Keratinocyte (primary cell): Measurements from ENCODE around the gene FAM219A. TPM values are rescaled to one million over a fixed set of nuclear protein-coding genes. Genes with fewer than 3 reads are reported as not detected.
"Not testable (repeated sequence)": the region's sequence is repeated elsewhere in the genome, so short reads cannot be mapped to it uniquely, and the experiment has no call there.

Experiments
- DNase-seq: peaks from one replicate; pipeline ENCODE4 v3.0.0-alpha.2; 2011; ENCODE audit warnings: low read depth, missing footprints, low spot score
- FAIRE-seq: peaks from 2 replicates; lab custom pipeline; 2011; peaks lifted over from hg19 to GRCh38; lab: Jason Lieb, UNC
- H2AFZ ChIP-seq: 2 replicates; pipeline ENCODE4 v1.6.0; 2012; ENCODE audit warnings: low read length, control low read depth, inconsistent platforms; ENCODE audit not compliant: control insufficient read depth
- H3K27ac ChIP-seq: 2 replicates; pipeline ENCODE4 v1.5.1; 2011; ENCODE audit warnings: low read length; ENCODE audit not compliant: control insufficient read depth, insufficient read depth
- H3K27me3 ChIP-seq: 3 replicates; pipeline ENCODE4 v1.6.0; 2011; ENCODE audit warnings: low read length; ENCODE audit not compliant: control insufficient read depth, insufficient read depth; ENCODE audit errors: extremely low read depth
- H3K36me3 ChIP-seq, 2 experiments: 2 replicates in 1 of 2; 3 replicates in 1 of 2; pipeline ENCODE4 v1.5.1; 2011; ENCODE audit warnings: low read length in 2 of 2, mild to moderate bottlenecking in 1 of 2; ENCODE audit not compliant: control insufficient read depth in 2 of 2, insufficient read depth in 2 of 2; ENCODE audit errors: extremely low read depth in 1 of 2
- H3K4me1 ChIP-seq: 3 replicates; pipeline ENCODE4 v1.5.1; 2011; ENCODE audit warnings: low read length; ENCODE audit not compliant: control insufficient read depth, insufficient read depth; ENCODE audit errors: extremely low read depth
- H3K4me2 ChIP-seq: 3 replicates; pipeline ENCODE4 v1.6.0; 2011; ENCODE audit warnings: low read depth, low read length; ENCODE audit not compliant: control insufficient read depth, insufficient read depth; ENCODE audit errors: extremely low read depth
- H3K4me3 ChIP-seq, 3 experiments: fragments of 200-600 bp in 1 of 3; sonication (generic) in 1 of 3; 2 replicates in 2 of 3; 3 replicates in 1 of 3; pipeline ENCODE4 v1.5.1; 2011 to 2016; ENCODE audit warnings: low read length in 3 of 3, mild to moderate bottlenecking in 3 of 3, control low read depth in 2 of 3, inconsistent platforms in 1 of 3, low read depth in 1 of 3, mixed read lengths in 1 of 3, mixed run types in 1 of 3, moderate library complexity in 1 of 3; ENCODE audit not compliant: control insufficient read depth in 2 of 3, insufficient read depth in 2 of 3; ENCODE audit errors: extremely low read depth in 1 of 3
- H3K79me2 ChIP-seq: 2 replicates; pipeline ENCODE4 v1.6.0; 2012; ENCODE audit warnings: low read length; ENCODE audit not compliant: control insufficient read depth, insufficient read depth
- H3K9ac ChIP-seq: 3 replicates; pipeline ENCODE4 v1.6.0; 2011; ENCODE audit warnings: low read length; ENCODE audit not compliant: control insufficient read depth, insufficient read depth; ENCODE audit errors: extremely low read depth
- H3K9me1 ChIP-seq: 3 replicates; pipeline ENCODE4 v1.6.0; 2011; ENCODE audit warnings: low read length; ENCODE audit not compliant: control insufficient read depth, insufficient read depth; ENCODE audit errors: extremely low read depth
- H3K9me3 ChIP-seq: 2 replicates; pipeline ENCODE4 v1.5.1; 2012; ENCODE audit warnings: low read depth, low read length; ENCODE audit not compliant: control insufficient read depth
- H4K20me1 ChIP-seq: 3 replicates; pipeline ENCODE4 v1.6.0; 2011; ENCODE audit warnings: low read length; ENCODE audit not compliant: control insufficient read depth, insufficient read depth; ENCODE audit errors: extremely low read depth
- CTCF ChIP-seq, 3 experiments: IDR thresholded peaks in 1 of 3; conservative IDR thresholded peaks in 1 of 3; optimal IDR thresholded peaks in 1 of 3; 2 replicates in 2 of 3; 3 replicates in 1 of 3; pipeline versions ENCODE3 to v1.5.1; 2011; ENCODE audit warnings: low read length in 3 of 3, mild to moderate bottlenecking in 3 of 3, moderate library complexity in 2 of 3, control low read depth in 1 of 3, inconsistent platforms in 1 of 3; ENCODE audit not compliant: insufficient read depth in 2 of 3; ENCODE audit errors: extremely low read depth in 1 of 3
- EZH2 ChIP-seq: IDR thresholded peaks from one replicate; pipeline ENCODE4 v1.6.1; 2012; ENCODE audit warnings: inconsistent platforms, mild to moderate bottlenecking, low read length, moderate library complexity
- dilution Hi-C: fragments of 300-500 bp; cut with MboI; formaldehyde crosslinking; loops from one replicate; pipeline ENCODE4 v1.7.0; 2020; ENCODE audit warnings: low sequenced_read_pairs; ENCODE audit not compliant: extremely low pct_ligation_motif_present
- polyA plus RNA-seq, 5 experiments: library from polyadenylated mRNA; depleted of rRNA in 3 of 5; stranded (reverse) in 3 of 5; stranded (forward) in 1 of 5; unstranded in 1 of 5; fragments of >200 nt; gene quantifications; 1 replicate in 1 of 5; 2 replicates in 3 of 5; 3 replicates in 1 of 5; pipeline versions ENCODE4 v1.2.1 to v1.2.3, GENCODE V29; 2011 to 2012; ENCODE audit warnings: missing spikeins in 2 of 5, low read depth in 1 of 5, low replicate concordance in 1 of 5

Gene FAM219A
- polyA plus RNA-seq, 1 donor (not counting 4 experiments of a cell fraction or from before 2014, with no cell fraction given): 8.9 TPM

GRCh38 chr9:34363619-34364351 lies 94.6 kb downstream of the FAM219A start:
- H3K4me1 ChIP-seq: no peaks in the 10 kb centered on the region
- no peak overlapping the region for H2AFZ ChIP-seq
- H3K9ac ChIP-seq: no peak overlapping the region
- FAIRE-seq: no peak
- H3K79me2 ChIP-seq: no peaks in the 10 kb centered on the region
- no peaks in the 10 kb centered on the region for H3K27me3 ChIP-seq
- no peak overlapping the region for H3K4me2 ChIP-seq
- H3K36me3 ChIP-seq: peaks cover 0 to 2% of the 10 kb centered on the region in 2 experiments
- DNase-seq: no peak
- no peak overlapping the region for H3K4me3 ChIP-seq
- no peak overlapping the region for H3K27ac ChIP-seq
- no peak for TF ChIP-seq EZH2
- TF ChIP-seq CTCF (optimal IDR thresholded peaks at IDR 0.05 in 1 of 3, IDR thresholded peaks at IDR 0.05 in 1 of 3, conservative IDR thresholded peaks at IDR 0.05 in 1 of 3; ENCODE audit: extremely low read depth in 1 of 3, insufficient read depth in 2 of 3, low read length in 3 of 3): no peak
- H3K9me3 ChIP-seq: no peaks in the 10 kb centered on the region
- H4K20me1 ChIP-seq: no peaks in the 10 kb centered on the region
- dilution Hi-C loops: no loop called here
- no peaks in the 10 kb centered on the region for H3K9me1 ChIP-seq

- Histone ChIP-seq H3K4me2 (no peak overlapping the region), H3K9ac (no peak overlapping the region), H3K4me3 (no peak overlapping the region), H3K9me1 (no peaks in the 10 kb centered on the region), H3K79me2 (no peaks in the 10 kb centered on the region), H3K27ac (no peak overlapping the region), H3K27me3 (no peaks in the 10 kb centered on the region), H2AFZ (no peak overlapping the region), H3K4me1 (no peaks in the 10 kb centered on the region), H3K36me3 (peaks cover 0 to 2% of the 10 kb centered on the region in 2 experiments), H4K20me1 (no peaks in the 10 kb centered on the region), H3K9me3 (no peaks in the 10 kb centered on the region)
- dilution Hi-C loops: no loop called here
- TF ChIP-seq EZH2 (no peak), CTCF (optimal IDR thresholded peaks at IDR 0.05 in 1 of 3, IDR thresholded peaks at IDR 0.05 in 1 of 3, conservative IDR thresholded peaks at IDR 0.05 in 1 of 3; ENCODE audit: extremely low read depth in 1 of 3, insufficient read depth in 2 of 3, low read length in 3 of 3) (no peak)
- FAIRE-seq (no peak), DNase-seq (no peak)
These were observed 95.7 kb downstream of the FAM219A start for GRCh38 chr9:34362614-34363214.

- dilution Hi-C loops, FAIRE-seq: not testable (repeated sequence)
These were observed 105.4 kb downstream of the FAM219A start for GRCh38 chr9:34352957-34353356.

More at GRCh38 chr9:34352957-34353356, 105.4 kb downstream of the FAM219A start:
- not testable (repeated sequence) for H3K9me3 ChIP-seq, DNase-seq, H3K9ac ChIP-seq, H3K27ac ChIP-seq, H3K79me2 ChIP-seq, H3K9me1 ChIP-seq, H2AFZ ChIP-seq, H3K36me3 ChIP-seq, H3K4me1 ChIP-seq, H4K20me1 ChIP-seq, H3K4me2 ChIP-seq, H3K27me3 ChIP-seq, H3K4me3 ChIP-seq
